IPS DF 6.9 (cell line): ENCODE measurements around the gene FAM168A.

ENCODE experiments used
- DNase-seq: peaks from one replicate; pipeline ENCODE4 v3.0.0-alpha.2; 2013; ENCODE audit warnings: low read depth, low spot score
- H3K27ac ChIP-seq: one replicate; pipeline ENCODE4 v1.5.1; 2013; ENCODE audit warnings: low read length, control low read depth
- H3K27me3 ChIP-seq: 2 replicates; pipeline ENCODE4 v1.6.1; 2013; ENCODE audit warnings: mild to moderate bottlenecking, low read length; ENCODE audit not compliant: control insufficient read depth, insufficient read depth
- H3K36me3 ChIP-seq: 2 replicates; pipeline ENCODE4 v1.6.1; 2013; ENCODE audit warnings: low read length; ENCODE audit not compliant: control insufficient read depth, insufficient read depth
- H3K4me1 ChIP-seq: 2 replicates; pipeline ENCODE4 v1.6.1; 2013; ENCODE audit warnings: low read length; ENCODE audit not compliant: control insufficient read depth, insufficient read depth
- H3K4me3 ChIP-seq: 2 replicates; pipeline ENCODE4 v1.5.1; 2013; ENCODE audit warnings: mild to moderate bottlenecking, low read length
- H3K9me3 ChIP-seq: 2 replicates; pipeline ENCODE4 v1.6.1; 2013; ENCODE audit warnings: low read length, inconsistent platforms; ENCODE audit not compliant: control insufficient read depth, insufficient read depth
- WGBS: extraction: QIAGEN DNeasy Blood & Tissue Kit; methylation state at CpG from one replicate; pipeline ENCODE4 v1.1.7; 2013; ENCODE audit warnings: mixed read lengths, missing lambda C conversion rate; ENCODE audit not compliant: insufficient read length, insufficient coverage; 5-methylcytosine and 5-hydroxymethylcytosine counted together

FAM168A gene

GRCh38 chr11:73430326-73430725 lies 167.6 kb downstream of the FAM168A start:
- no peak for DNase-seq
- no CpG with 5 or more reads among the region's 4 CpGs for WGBS

GRCh38 chr11:73429121-73429750 lies 168.7 kb downstream of the FAM168A start:
- Histone ChIP-seq H3K4me3 (no peak overlapping the region), H3K4me1 (no peaks in the 10 kb centered on the region), H3K27me3 (no peaks in the 10 kb centered on the region), H3K9me3 (no peaks in the 10 kb centered on the region), H3K36me3 (no peaks in the 10 kb centered on the region; the same call in 1 of the 2 replicates), H3K27ac (no peak overlapping the region)
- no peak for DNase-seq
- WGBS: no CpG with 5 or more reads among the region's 5 CpGs

More at GRCh38 chr11:73430326-73430725, 167.6 kb downstream of the FAM168A start:
- H3K36me3 ChIP-seq: no peaks in the 10 kb centered on the region; the same call in 1 of the 2 replicates
- H3K27me3 ChIP-seq: no peaks in the 10 kb centered on the region
- no peak overlapping the region for H3K4me3 ChIP-seq
- H3K27ac ChIP-seq: no peak overlapping the region
- no peaks in the 10 kb centered on the region for H3K9me3 ChIP-seq
- no peaks in the 10 kb centered on the region for H3K4me1 ChIP-seq

GRCh38 chr11:73428699-73429098 lies 169.2 kb downstream of the FAM168A start:
- Histone ChIP-seq H3K27me3 (no peaks in the 10 kb centered on the region), H3K4me3 (no peak overlapping the region), H3K9me3 (no peaks in the 10 kb centered on the region), H3K4me1 (no peaks in the 10 kb centered on the region), H3K36me3 (no peaks in the 10 kb centered on the region; the same call in 1 of the 2 replicates), H3K27ac (no peak overlapping the region)
- no peak for DNase-seq

- no peak for DNase-seq
- Histone ChIP-seq H3K27ac (no peak overlapping the region), H3K4me3 (no peak overlapping the region), H3K36me3 (no peaks in the 10 kb centered on the region; the same call in 1 of the 2 replicates), H3K4me1 (no peaks in the 10 kb centered on the region), H3K27me3 (no peaks in the 10 kb centered on the region), H3K9me3 (no peaks in the 10 kb centered on the region)
Observed at GRCh38 chr11:73428227-73428626, 169.7 kb downstream of the FAM168A start.

- WGBS: no CpG with 5 or more reads among the region's 2 CpGs
- no peaks in the 10 kb centered on the region; the same call in 1 of the 2 replicates for H3K36me3 ChIP-seq
- peaks cover 2% of the 10 kb centered on the region; the same call in 1 of the 2 replicates for H3K4me1 ChIP-seq
- H3K27me3 ChIP-seq: no peaks in the 10 kb centered on the region
- no peak overlapping the region for H3K4me3 ChIP-seq
- H3K27ac ChIP-seq: no peak overlapping the region
- no peaks in the 10 kb centered on the region for H3K9me3 ChIP-seq
- DNase-seq: no peak
Observed at GRCh38 chr11:73426219-73426850, 171.6 kb downstream of the FAM168A start.

GRCh38 chr11:73425108-73425507 lies 172.8 kb downstream of the FAM168A start:
- WGBS: no CpG with 5 or more reads among the region's 1 CpG
- no peak for DNase-seq
- Histone ChIP-seq H3K27me3 (no peaks in the 10 kb centered on the region), H3K4me3 (no peak overlapping the region), H3K4me1 (peaks cover 2% of the 10 kb centered on the region; the same call in 1 of the 2 replicates), H3K27ac (no peak overlapping the region), H3K36me3 (no peaks in the 10 kb centered on the region; the same call in 1 of the 2 replicates), H3K9me3 (no peaks in the 10 kb centered on the region)

- H3K4me3 ChIP-seq: no peak overlapping the region
- no peaks in the 10 kb centered on the region for H3K36me3 ChIP-seq
- no peak overlapping the region for H3K27ac ChIP-seq
- DNase-seq: no peak
- H3K27me3 ChIP-seq: no peaks in the 10 kb centered on the region
- H3K9me3 ChIP-seq: no peaks in the 10 kb centered on the region
- peaks cover 2% of the 10 kb centered on the region; the same call in 1 of the 2 replicates for H3K4me1 ChIP-seq
- WGBS: no CpG with 5 or more reads among the region's 3 CpGs
Observed at GRCh38 chr11:73423506-73423905, 174.4 kb downstream of the FAM168A start.

GRCh38 chr11:73422886-73423285 lies 175.0 kb downstream of the FAM168A start:
- Histone ChIP-seq H3K9me3 (no peaks in the 10 kb centered on the region), H3K36me3 (no peaks in the 10 kb centered on the region), H3K4me3 (no peak overlapping the region), H3K27me3 (no peaks in the 10 kb centered on the region), H3K4me1 (peaks cover 2% of the 10 kb centered on the region; the same call in 1 of the 2 replicates), H3K27ac (no peak overlapping the region)
- no CpG with 5 or more reads among the region's 4 CpGs for WGBS
- DNase-seq: no peak

GRCh38 chr11:73420136-73420535 lies 177.8 kb downstream of the FAM168A start:
- Histone ChIP-seq H3K9me3 (no peaks in the 10 kb centered on the region), H3K4me3 (no peak overlapping the region), H3K27ac (no peak overlapping the region), H3K4me1 (peaks cover 2% of the 10 kb centered on the region; the same call in 1 of the 2 replicates), H3K36me3 (no peaks in the 10 kb centered on the region), H3K27me3 (no peaks in the 10 kb centered on the region)
- no peak for DNase-seq

GRCh38 chr11:73416786-73417185 lies 181.1 kb downstream of the FAM168A start:
- Histone ChIP-seq H3K27me3 (no peaks in the 10 kb centered on the region), H3K4me1 (no peaks in the 10 kb centered on the region), H3K27ac (no peak overlapping the region), H3K9me3 (no peaks in the 10 kb centered on the region), H3K36me3 (no peaks in the 10 kb centered on the region), H3K4me3 (no peak overlapping the region)
- DNase-seq: no peak
- no CpG with 5 or more reads among the region's 2 CpGs for WGBS
